H1 (cell line): ENCODE data around the gene TGM3. TPM values are rescaled to one million over a fixed set of nuclear protein-coding genes. Genes with fewer than 3 reads are reported as not detected.
A peak's percentile ranks its signal among the peaks of the same experiment; 100 is the strongest.

Experiments
- CTCF ChIA-PET: fragments of 300-600 bp; sonication (Branson Sonifier 250); formaldehyde crosslinking; loops from one replicate; lab custom pipeline; 2021; ENCODE audit not compliant: partially characterized antibody; lab: Charles Lee
- POLR2A ChIA-PET: fragments of 300-600 bp; sonication (Branson Sonifier 250); formaldehyde crosslinking; loops from one replicate; lab custom pipeline; 2021; ENCODE audit warnings: inconsistent platforms; ENCODE audit not compliant: partially characterized antibody; lab: Charles Lee
- DNase-seq, 2 experiments: peaks; one replicate each; pipeline versions ENCODE4 v3.0.0 to v3.0.0-alpha.2; 2010 to 2022; ENCODE audit warnings: low spot score in 2 of 2, low read depth in 1 of 2, mixed read lengths in 1 of 2
- FAIRE-seq: peaks from 2 replicates; lab custom pipeline; 2011; peaks lifted over from hg19 to GRCh38; lab: Jason Lieb, UNC
- H2AFZ ChIP-seq: 2 replicates; pipeline ENCODE4 v1.8.1; 2012; ENCODE audit warnings: low read length, inconsistent platforms
- H2AK5ac ChIP-seq: 2 replicates; pipeline ENCODE4 v1.6.1; 2013; ENCODE audit warnings: low read depth, low read length
- H2BK120ac ChIP-seq: replicated peaks from 2 replicates; pipeline ENCODE3; 2013; ENCODE audit warnings: low read depth, low read length, inconsistent platforms
- H2BK12ac ChIP-seq: 2 replicates; pipeline ENCODE4 v1.6.1; 2013; ENCODE audit warnings: low read depth, low read length
- H2BK15ac ChIP-seq: 2 replicates; pipeline ENCODE4 v1.6.1; 2013; ENCODE audit warnings: low read length
- H2BK20ac ChIP-seq: 2 replicates; pipeline ENCODE4 v1.6.1; 2013; ENCODE audit warnings: low read length
- H2BK5ac ChIP-seq: 2 replicates; pipeline ENCODE4 v1.6.1; 2013; ENCODE audit warnings: low read depth, low read length
- H3K14ac ChIP-seq: 2 replicates; pipeline ENCODE4 v1.6.1; 2013; ENCODE audit warnings: inconsistent platforms; ENCODE audit not compliant: insufficient read length
- H3K18ac ChIP-seq: 2 replicates; pipeline ENCODE4 v1.6.1; 2013; ENCODE audit warnings: low read length; ENCODE audit errors: extremely low read depth
- H3K23ac ChIP-seq: 2 replicates; pipeline ENCODE4 v1.6.1; 2013; ENCODE audit warnings: inconsistent platforms; ENCODE audit not compliant: insufficient read length
- H3K23me2 ChIP-seq: 2 replicates; pipeline ENCODE4 v1.6.1; 2013; ENCODE audit warnings: low read depth, low read length
- H3K27ac ChIP-seq: 2 replicates; pipeline ENCODE4 v1.6.1; 2011; ENCODE audit warnings: low read depth, low read length, inconsistent platforms
- H3K27me3 ChIP-seq, 4 experiments: replicated peaks in 1 of 4; 1 replicate in 1 of 4; 2 replicates in 3 of 4; pipeline versions ENCODE4 v1.6.1 to v1.8.1; 2011 to 2013; ENCODE audit warnings: low read length in 3 of 4, mild to moderate bottlenecking in 3 of 4, inconsistent platforms in 2 of 4, mixed read lengths in 2 of 4, moderate library complexity in 1 of 4; ENCODE audit not compliant: control insufficient read depth in 3 of 4, insufficient read depth in 3 of 4; ENCODE audit errors: extremely low read depth in 1 of 4
- H3K36me3 ChIP-seq, 4 experiments: 2 replicates each; pipeline versions ENCODE4 v1.6.1 to v1.8.1; 2011 to 2013; ENCODE audit warnings: mild to moderate bottlenecking in 4 of 4, low read length in 3 of 4, moderate library complexity in 2 of 4, control low read depth in 1 of 4, inconsistent platforms in 1 of 4; ENCODE audit not compliant: insufficient read depth in 4 of 4, control insufficient read depth in 2 of 4
- H3K4ac ChIP-seq: replicated peaks from 2 replicates; pipeline ENCODE3; 2013; ENCODE audit warnings: low read length, low read depth, mixed read lengths, inconsistent platforms; ENCODE audit not compliant: insufficient read length
- H3K4me1 ChIP-seq, 4 experiments: replicated peaks in 1 of 4; 1 replicate in 1 of 4; 2 replicates in 3 of 4; pipeline versions ENCODE4 v1.6.1 to v1.8.1; 2011 to 2013; ENCODE audit warnings: low read length in 3 of 4, inconsistent platforms in 2 of 4, mixed read lengths in 1 of 4; ENCODE audit not compliant: insufficient read depth in 4 of 4, control insufficient read depth in 3 of 4
- H3K4me2 ChIP-seq, 2 experiments: 2 replicates each; pipeline versions ENCODE4 v1.6.1 to v1.8.1; 2011 to 2013; ENCODE audit warnings: low read depth in 2 of 2, low read length in 2 of 2, control low read depth in 1 of 2, inconsistent platforms in 1 of 2, mild to moderate bottlenecking in 1 of 2; ENCODE audit not compliant: insufficient read depth in 1 of 2
- H3K4me3 ChIP-seq, 4 experiments: fragments of 200-600, 300-600 bp in 1 of 4; sonication (generic), shearing (Covaris generic), sonication (Bioruptor Twin) in 1 of 4; 2 replicates each; pipeline versions ENCODE4 v1.5.1 to v1.8.1; 2011 to 2016; ENCODE audit warnings: low read length in 4 of 4, low read depth in 3 of 4, control low read depth in 2 of 4, inconsistent platforms in 2 of 4, mild to moderate bottlenecking in 2 of 4, mixed read lengths in 1 of 4, moderate library complexity in 1 of 4; ENCODE audit not compliant: insufficient read depth in 2 of 4; ENCODE audit errors: extremely low read depth in 1 of 4
- H3K56ac ChIP-seq: replicated peaks from 2 replicates; pipeline ENCODE3; 2013; ENCODE audit warnings: low read depth, mild to moderate bottlenecking, mixed read lengths, low read length, inconsistent platforms; ENCODE audit not compliant: insufficient read length
- H3K79me1 ChIP-seq: 2 replicates; pipeline ENCODE4 v1.6.1; 2013; ENCODE audit warnings: low read depth, low read length, control low read depth
- H3K79me2 ChIP-seq, 2 experiments: 2 replicates each; pipeline versions ENCODE4 v1.6.1 to v1.8.1; 2012 to 2013; ENCODE audit warnings: low read length in 2 of 2, mild to moderate bottlenecking in 2 of 2, inconsistent platforms in 1 of 2; ENCODE audit not compliant: insufficient read depth in 2 of 2, control insufficient read depth in 1 of 2
- H3K9ac ChIP-seq, 4 experiments: replicated peaks in 1 of 4; 1 replicate in 1 of 4; 2 replicates in 3 of 4; pipeline versions ENCODE4 v1.6.1 to v1.8.1; 2011 to 2013; ENCODE audit warnings: low read depth in 3 of 4, low read length in 3 of 4, control low read depth in 2 of 4, mild to moderate bottlenecking in 2 of 4, moderate library complexity in 2 of 4, inconsistent platforms in 1 of 4; ENCODE audit errors: extremely low read depth in 1 of 4
- H3K9me3 ChIP-seq, 2 experiments: 2 replicates each; pipeline versions ENCODE4 v1.6.1 to v1.8.1; 2012 to 2013; ENCODE audit warnings: mild to moderate bottlenecking in 2 of 2, moderate library complexity in 2 of 2, control low read depth in 1 of 2, inconsistent platforms in 1 of 2, low read depth in 1 of 2, low read length in 1 of 2, mixed read lengths in 1 of 2; ENCODE audit not compliant: insufficient read depth in 2 of 2
- H4K20me1 ChIP-seq, 2 experiments: replicated peaks in 1 of 2; 2 replicates each; pipeline versions ENCODE3 to v1.8.1; 2011 to 2013; ENCODE audit warnings: inconsistent platforms in 2 of 2, low read length in 2 of 2, mild to moderate bottlenecking in 1 of 2; ENCODE audit not compliant: insufficient read depth in 2 of 2, control insufficient read depth in 1 of 2
- H4K5ac ChIP-seq: 2 replicates; pipeline ENCODE4 v1.6.1; 2013; ENCODE audit warnings: low read length, low read depth, mixed read lengths, inconsistent platforms; ENCODE audit not compliant: insufficient read length
- H4K8ac ChIP-seq: 2 replicates; pipeline ENCODE4 v1.8.0; 2013; ENCODE audit warnings: mild to moderate bottlenecking, moderate library complexity, low read length, inconsistent platforms; ENCODE audit not compliant: insufficient read depth; ENCODE audit errors: extremely low read depth
- H4K91ac ChIP-seq: replicated peaks from 2 replicates; pipeline ENCODE3; 2013; ENCODE audit warnings: low read length, mixed read lengths, inconsistent platforms; ENCODE audit not compliant: insufficient read length
- ASH2L ChIP-seq: fragments of 200-600, 300-600 bp; sonication (generic); IDR thresholded peaks from one replicate; pipeline ENCODE4 v1.7.1; 2017; ENCODE audit warnings: low read length
- CHD2 ChIP-seq: IDR thresholded peaks from 2 replicates; pipeline ENCODE4 v1.6.1; 2012; ENCODE audit warnings: low read length, improper control_type of control experiment
- CTBP2 ChIP-seq: IDR thresholded peaks from 2 replicates; pipeline ENCODE4 v1.7.0; 2011; ENCODE audit warnings: borderline replicate concordance, mild to moderate bottlenecking, moderate library complexity, mixed read lengths, low read length; ENCODE audit not compliant: insufficient read depth, insufficient read length
- EZH2 ChIP-seq: fragments of 200-600 bp; sonication (generic); IDR thresholded peaks from 2 replicates; pipeline ENCODE4 v1.7.1; 2012; ENCODE audit warnings: low read depth, mild to moderate bottlenecking, moderate library complexity, low read length, inconsistent platforms; ENCODE audit not compliant: severe bottlenecking
- KDM4A ChIP-seq: IDR thresholded peaks from one replicate; pipeline ENCODE4 v1.7.1; 2012; ENCODE audit warnings: low read depth, mild to moderate bottlenecking, moderate library complexity, low read length, inconsistent platforms; ENCODE audit not compliant: severe bottlenecking
- NANOG ChIP-seq: IDR thresholded peaks from 2 replicates; pipeline ENCODE4 v1.6.1; 2011; ENCODE audit warnings: low read length, low read depth, mild to moderate bottlenecking, inconsistent platforms; ENCODE audit not compliant: insufficient read depth, poor library complexity, severe bottlenecking
- PHF8 ChIP-seq: fragments of 200-600 bp; sonication (generic); conservative IDR thresholded peaks from 2 replicates; pipeline ENCODE4 v1.7.1; 2012; ENCODE audit warnings: low read depth, mild to moderate bottlenecking, inconsistent platforms, low read length, moderate library complexity
- POU5F1 ChIP-seq: IDR thresholded peaks from 2 replicates; pipeline ENCODE4 v1.6.1; 2011; ENCODE audit warnings: low read depth, mild to moderate bottlenecking, low read length, moderate library complexity
- SAP30 ChIP-seq: fragments of 300-600 bp; sonication (generic); IDR thresholded peaks from 2 replicates; pipeline ENCODE4 v1.7.1; 2012; ENCODE audit warnings: low read length, moderate library complexity, mild to moderate bottlenecking, inconsistent platforms; ENCODE audit not compliant: insufficient read depth, insufficient replicate concordance
- SIX5 ChIP-seq: IDR thresholded peaks from 2 replicates; pipeline ENCODE4 v1.6.1; 2011; ENCODE audit warnings: mild to moderate bottlenecking, low read depth, low read length
- SP2 ChIP-seq: IDR thresholded peaks from 2 replicates; pipeline ENCODE4 v1.6.1; 2012; ENCODE audit warnings: mild to moderate bottlenecking, low read length, inconsistent platforms
- USF2 ChIP-seq: IDR thresholded peaks from 2 replicates; pipeline ENCODE4 v1.6.1; 2011; ENCODE audit warnings: low read length, improper control_type of control experiment
- ZNF274 ChIP-seq: IDR thresholded peaks from 2 replicates; pipeline ENCODE4 v1.7.0; 2012; ENCODE audit warnings: low read length, borderline replicate concordance; ENCODE audit errors: extremely low read depth
- WGBS, 2 experiments: shearing (Covaris generic) in 1 of 2; methylation state at CpG; one replicate each; pipeline versions ENCODE4 v1.1.6 to v1.1.7; 2013 to 2015; ENCODE audit warnings: low lambda C conversion rate in 2 of 2, mixed read lengths in 2 of 2, inconsistent platforms in 1 of 2, low coverage in 1 of 2, missing lambda C conversion rate in 1 of 2; ENCODE audit not compliant: insufficient replicate concordance in 2 of 2, insufficient coverage in 1 of 2, insufficient read length in 1 of 2; ENCODE audit errors: extremely low coverage in 1 of 2, missing lambda C conversion rate in 1 of 2; 5-methylcytosine and 5-hydroxymethylcytosine counted together
- polyA plus RNA-seq, 7 experiments: library from polyadenylated mRNA; depleted of rRNA in 3 of 7; stranded (reverse) in 5 of 7; unstranded in 2 of 7; fragments of >200 nt in 5 of 7; fragments of 200-250 nt in 2 of 7; gene quantifications; 1 replicate in 5 of 7; 2 replicates in 1 of 7; 4 replicates in 1 of 7; pipeline versions ENCODE4 v1.2.1 to v1.2.3, GENCODE V29; 2011 to 2013; ENCODE audit warnings: missing spikeins in 2 of 7, mixed read lengths in 2 of 7
- total RNA-seq: library from RNA; stranded (reverse); fragmentation: NEBNext Ultra II Directional; extraction: Animal tissue kit (Norgen Biotek cat#: 25700); gene quantifications from 2 replicates; pipeline ENCODE4 v1.2.1, GENCODE V29; 2021

Gene TGM3
- total and polyA plus RNA-seq, 2 of the 8 experiments (the other 6 are each of a cell fraction or from before 2014, with no cell fraction given): 0.12 TPM; not detected in 1

DNA sequence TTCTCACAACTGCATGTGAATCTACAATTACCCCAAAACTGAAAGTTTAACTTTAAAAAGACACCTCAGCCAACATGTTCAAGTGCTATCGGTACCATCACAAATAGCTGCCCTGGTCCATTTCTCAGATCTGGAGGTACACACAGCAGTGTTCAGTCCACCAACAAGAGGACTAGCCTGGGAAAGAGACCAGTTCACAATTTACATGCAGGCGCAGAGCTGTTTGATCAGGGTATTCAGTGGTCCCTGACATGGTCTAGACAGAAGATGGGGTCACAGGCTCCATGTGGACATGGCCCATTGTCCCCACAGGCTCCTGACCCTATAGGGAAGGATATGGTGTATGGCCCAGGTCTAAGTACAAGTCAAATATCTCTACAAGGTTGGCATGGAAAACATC is 69.3 kb downstream of the TGM3 start:
- no peak overlapping the region for H3K18ac ChIP-seq
- TF ChIP-seq PHF8 (no peak), CTBP2 (no peak), POU5F1 (no peak), SIX5 (no peak), ZNF274 (no peak), EZH2 (no peak), ASH2L (no peak), SAP30 (no peak), USF2 (no peak), SP2 (no peak), KDM4A (no peak), CHD2 (no peak), NANOG (no peak)

More for the DNA sequence above, 69.3 kb downstream of the TGM3 start:
- H3K27ac ChIP-seq: no peak overlapping the region
- DNase-seq: no peak
- H3K4ac ChIP-seq: no peak overlapping the region
- H3K14ac ChIP-seq: no peak overlapping the region
- H2BK5ac ChIP-seq: no peak overlapping the region
- H3K4me1 ChIP-seq: no peaks in the 10 kb centered on the region
- FAIRE-seq: no peak
- no peaks in the 10 kb centered on the region for H3K79me2 ChIP-seq
- no peak overlapping the region for H2BK12ac ChIP-seq
- no peak overlapping the region for H2BK120ac ChIP-seq
- ChIA-PET CTCF (interaction anchor here (0.5 to 2.5 kb wide), 3 partner anchors 22 to 96 kb away, joined by 3 to 17 read pairs (median 3); no protein-coding TSS in a partner anchor), POLR2A (no interaction called here)
- no peak overlapping the region for H4K91ac ChIP-seq
- no peaks in the 10 kb centered on the region for H3K79me1 ChIP-seq
- no peak overlapping the region for H3K23ac ChIP-seq
- H2AFZ ChIP-seq: no peak overlapping the region
- H3K9me3 ChIP-seq: no peaks in the 10 kb centered on the region
- no peak overlapping the region for H3K4me3 ChIP-seq
- H2BK20ac ChIP-seq: no peak overlapping the region
- no peaks in the 10 kb centered on the region for H4K20me1 ChIP-seq
- H3K9ac ChIP-seq: no peak overlapping the region
- H2BK15ac ChIP-seq: peak overlapping the region; percentile 3; the same call in 1 of the 2 replicates
- H3K27me3 ChIP-seq: no peaks in the 10 kb centered on the region; a peak in 1 of 7 replicates
- no peaks in the 10 kb centered on the region for H3K36me3 ChIP-seq
- no peak overlapping the region for H3K56ac ChIP-seq
- no peak overlapping the region for H4K5ac ChIP-seq
- H4K8ac ChIP-seq: no peak overlapping the region
- 97% methylated on average over 2 of the region's 2 CpGs; no CpG with 5 or more reads in 1 of the 2 experiments for WGBS, 2 experiments
- no peak overlapping the region for H3K4me2 ChIP-seq
- H3K23me2 ChIP-seq: peaks cover 2% of the 10 kb centered on the region; the same call in 1 of the 2 replicates
- H2AK5ac ChIP-seq: no peak overlapping the region
